K562 (cell line): ENCODE data around the gene PTPN14. TPM values are rescaled to one million over a fixed set of nuclear protein-coding genes. Genes with fewer than 3 reads are reported as not detected.

Experiments
- ATAC-seq: fragments of 200-7000 bp; cut with Tn5 transposase; 3 replicates; pipeline ENCODE4 v1.9.1; 2020; ENCODE audit warnings: moderate library complexity
- BruUV-seq: library from RNA; stranded (reverse); fragments of 400-500 nt; replicated peaks from 2 replicates; lab custom pipeline; 2021; lab: Mats Ljungman, UMichigan
- CTCF ChIA-PET: fragments of 300-600 bp; formaldehyde crosslinking; extraction: SDS; loops from one replicate; lab custom pipeline; 2021; ENCODE audit warnings: low intra/inter-chr PET ratio; lab: Yijun Ruan, JAX
- POLR2A ChIA-PET: fragments of 300-600, 350-650 bp; sonication (Branson Sonifier 250); formaldehyde crosslinking; extraction: SDS; loops from one replicate; lab custom pipeline; 2021; ENCODE audit warnings: antibody characterized with exemption, inconsistent platforms; lab: Yijun Ruan, JAX
- DNase-seq, 4 experiments: peaks; one replicate each; pipeline versions ENCODE4 v3.0.0 to v3.0.0-alpha.2; 2011 to 2018; ENCODE audit warnings: low spot score in 3 of 4, mixed read lengths in 3 of 4; ENCODE audit errors: extremely low read depth in 1 of 4
- FAIRE-seq: peaks from 2 replicates; lab custom pipeline; 2011; peaks lifted over from hg19 to GRCh38; lab: Jason Lieb, UNC
- H2AFZ ChIP-seq: 2 replicates; pipeline ENCODE4 v1.6.0; 2011; ENCODE audit warnings: low read depth, low read length, control low read depth, inconsistent platforms
- H3K27ac ChIP-seq: fragments of 200-600 bp; 3 replicates; pipeline ENCODE4 v1.8.0; 2011; ENCODE audit warnings: low read depth, mild to moderate bottlenecking, control low read depth, inconsistent platforms, low read length, moderate library complexity, mixed read lengths; ENCODE audit errors: extremely low read depth
- H3K27me3 ChIP-seq, 2 experiments: fragments of 300-600 bp in 1 of 2; 2 replicates in 1 of 2; 3 replicates in 1 of 2; pipeline versions ENCODE4 v1.6.0 to v1.8.0; 2011; ENCODE audit warnings: inconsistent platforms in 2 of 2, low read length in 2 of 2, mild to moderate bottlenecking in 1 of 2, mixed read lengths in 1 of 2, moderate library complexity in 1 of 2; ENCODE audit not compliant: control insufficient read depth in 2 of 2, insufficient read depth in 2 of 2
- H3K36me3 ChIP-seq: fragments of 300-600 bp; 3 replicates; pipeline ENCODE4 v1.8.0; 2011; ENCODE audit warnings: mild to moderate bottlenecking, low read length, inconsistent platforms; ENCODE audit not compliant: control insufficient read depth, insufficient read depth
- H3K4me1 ChIP-seq, 2 experiments: fragments of 200-600 bp in 1 of 2; replicated peaks in 1 of 2; 2 replicates in 1 of 2; 3 replicates in 1 of 2; pipeline versions ENCODE4 v1.5.1 to v1.8.0; 2011; ENCODE audit warnings: inconsistent platforms in 2 of 2, low read length in 2 of 2, mild to moderate bottlenecking in 1 of 2, mixed read lengths in 1 of 2, moderate library complexity in 1 of 2; ENCODE audit not compliant: control insufficient read depth in 2 of 2, insufficient read depth in 2 of 2
- H3K4me2 ChIP-seq: 2 replicates; pipeline ENCODE4 v1.6.1; 2011; ENCODE audit warnings: low read length, control low read depth, inconsistent platforms, mixed read lengths; ENCODE audit not compliant: insufficient read depth
- H3K4me3 ChIP-seq: fragments of 200-600 bp; sonication (generic), shearing (Covaris generic); 2 replicates; pipeline ENCODE4 v1.5.1; 2016; ENCODE audit warnings: control low read depth, inconsistent platforms
- H3K79me2 ChIP-seq: fragments of 200-600 bp; 3 replicates; pipeline ENCODE4 v1.8.0; 2011; ENCODE audit warnings: low read length, inconsistent platforms; ENCODE audit not compliant: control insufficient read depth, insufficient read depth
- H3K9ac ChIP-seq, 2 experiments: 2 replicates each; pipeline versions ENCODE4 v1.6.0 to v1.6.1; 2011; ENCODE audit warnings: low read depth in 2 of 2, low read length in 2 of 2, control low read depth in 1 of 2, inconsistent platforms in 1 of 2, mild to moderate bottlenecking in 1 of 2, mixed read lengths in 1 of 2; ENCODE audit not compliant: insufficient read depth in 1 of 2
- H3K9me1 ChIP-seq: one replicate; pipeline ENCODE4 v1.6.0; 2011; ENCODE audit warnings: inconsistent platforms, mild to moderate bottlenecking, low read length, moderate library complexity; ENCODE audit not compliant: control insufficient read depth, insufficient read depth
- H3K9me3 ChIP-seq: replicated peaks from 2 replicates; pipeline ENCODE4 v1.5.1; 2011; ENCODE audit warnings: low read depth, low read length, inconsistent platforms; ENCODE audit not compliant: control insufficient read depth, insufficient read depth
- H4K20me1 ChIP-seq: replicated peaks from 2 replicates; pipeline ENCODE4 v1.6.1; 2011; ENCODE audit warnings: low read length, inconsistent platforms, mixed read lengths; ENCODE audit not compliant: control insufficient read depth, insufficient read depth
- CEBPB ChIP-seq: fragments of 450-650 bp; IDR thresholded peaks from 2 replicates; pipeline ENCODE4 v1.6.1; 2016; ENCODE audit warnings: missing genetic modification characterization, missing compliant biosample characterization
- DMBX1 ChIP-seq: fragments of 250-450 bp; sonication (Bioruptor Pico); IDR thresholded peaks from 2 replicates; pipeline ENCODE4 v1.8.0; 2022; ENCODE audit warnings: inconsistent platforms, mild to moderate bottlenecking, moderate library complexity, borderline replicate concordance
- KLF16 ChIP-seq: IDR thresholded peaks from 2 replicates; pipeline ENCODE4 v1.6.1; 2016; ENCODE audit warnings: antibody characterized with exemption
- PHTF2 ChIP-seq: fragments of 250-450 bp; sonication (Bioruptor Pico); IDR thresholded peaks from 2 replicates; pipeline ENCODE4 v1.5.0; 2021; ENCODE audit warnings: mild to moderate bottlenecking
- POLR2AphosphoS5 ChIP-seq: IDR thresholded peaks from 2 replicates; pipeline ENCODE4 v1.6.1; 2011; ENCODE audit warnings: mild to moderate bottlenecking, low read depth, low read length, moderate library complexity; ENCODE audit not compliant: control insufficient read depth, insufficient read depth
- SIN3A ChIP-seq, 2 experiments: fragments of 150-350 bp in 1 of 2; IDR thresholded peaks; 2 replicates each; pipeline ENCODE4 v1.6.1; 2011 to 2016; ENCODE audit warnings: borderline replicate concordance in 2 of 2, low read depth in 2 of 2, low read length in 2 of 2, mild to moderate bottlenecking in 2 of 2, moderate library complexity in 2 of 2; ENCODE audit not compliant: control insufficient read depth in 1 of 2
- ZFPM2 ChIP-seq: fragments of 250-450 bp; sonication (Bioruptor Pico); IDR thresholded peaks from 2 replicates; pipeline ENCODE4 v1.5.1; 2022; ENCODE audit warnings: mild to moderate bottlenecking
- WGBS: fragments of 100-300 bp; shearing (Covaris generic); methylation state at CpG from one replicate; pipeline ENCODE4 v1.1.6; 2016; ENCODE audit warnings: low coverage, mixed read lengths; ENCODE audit not compliant: insufficient coverage; ENCODE audit errors: missing lambda C conversion rate; 5-methylcytosine and 5-hydroxymethylcytosine counted together
- in situ Hi-C: fragments of 300-500 bp; cut with MboI; formaldehyde crosslinking; loops from 4 replicates; pipeline ENCODE4 v1.15.0; 2018; ENCODE audit warnings: inconsistent platforms, mixed read lengths
- intact Hi-C: fragments of 100-400 bp; cut with micrococcal nuclease; formaldehyde crosslinking; loops from 2 replicates; pipeline ENCODE4 v1.14.2; 2022
- polyA plus RNA-seq, 8 experiments: library from polyadenylated mRNA; depleted of rRNA in 4 of 8; stranded (reverse) in 5 of 8; unstranded in 3 of 8; fragments of >200 nt; fragmentation: Nextera tagmentation in 2 of 8; fragmentation: Illumina TruSeq in 1 of 8; extraction: Ambion mirVana in 2 of 8; extraction: Trizol in 1 of 8; gene quantifications; 2 replicates each; pipeline versions ENCODE4 v1.2.1 to v1.2.3, GENCODE V29; 2011 to 2014; ENCODE audit warnings: inconsistent platforms in 1 of 8, missing spikeins in 1 of 8
- total RNA-seq, 7 experiments: library from RNA; depleted of rRNA in 6 of 7; stranded (reverse); fragments of >200 nt in 6 of 7; fragmentation: Illumina TruSeq in 2 of 7; extraction: Trizol in 2 of 7; gene quantifications; 2 replicates each; pipeline versions ENCODE4 v1.2.1 to v1.2.3, GENCODE V29; 2011 to 2021; ENCODE audit warnings: low replicate concordance in 1 of 7
- TF ChIP-seq, protein P1 (sequence below): sonication (generic); formaldehyde crosslinking; IDR thresholded peaks from 2 replicates; pipeline ENCODE4 v1.8.0; 2022; ENCODE audit warnings: mild to moderate bottlenecking, missing genetic modification reagents
- TF ChIP-seq, protein P2 (sequence below): fragments of 250-450 bp; sonication (Bioruptor Pico); IDR thresholded peaks from 2 replicates; pipeline ENCODE4 v1.8.0; 2022; ENCODE audit warnings: inconsistent platforms, mild to moderate bottlenecking, moderate library complexity, borderline replicate concordance
- TF ChIP-seq, protein P3 (sequence below): fragments of 250-450 bp; sonication (Bioruptor Pico); IDR thresholded peaks from 2 replicates; pipeline ENCODE4 v1.9.0; 2021; ENCODE audit warnings: mild to moderate bottlenecking, inconsistent platforms
- TF ChIP-seq, protein P4 (sequence below): sonication (generic); formaldehyde crosslinking; IDR thresholded peaks from 2 replicates; pipeline ENCODE4 v1.8.1; 2023; ENCODE audit warnings: mild to moderate bottlenecking, missing genetic modification reagents
- TF ChIP-seq, protein P5 (sequence below): sonication (generic); formaldehyde crosslinking; IDR thresholded peaks from 2 replicates; pipeline ENCODE4 v1.9.0; 2022; ENCODE audit warnings: mild to moderate bottlenecking, missing genetic modification reagents

The PTPN14 gene
- total and polyA plus RNA-seq, 9 of the 15 experiments (the other 6 are each of a cell fraction or from before 2014, with no cell fraction given), result 0.01 to 0.29 (median 0.04) TPM; not detected in 6

DNA sequence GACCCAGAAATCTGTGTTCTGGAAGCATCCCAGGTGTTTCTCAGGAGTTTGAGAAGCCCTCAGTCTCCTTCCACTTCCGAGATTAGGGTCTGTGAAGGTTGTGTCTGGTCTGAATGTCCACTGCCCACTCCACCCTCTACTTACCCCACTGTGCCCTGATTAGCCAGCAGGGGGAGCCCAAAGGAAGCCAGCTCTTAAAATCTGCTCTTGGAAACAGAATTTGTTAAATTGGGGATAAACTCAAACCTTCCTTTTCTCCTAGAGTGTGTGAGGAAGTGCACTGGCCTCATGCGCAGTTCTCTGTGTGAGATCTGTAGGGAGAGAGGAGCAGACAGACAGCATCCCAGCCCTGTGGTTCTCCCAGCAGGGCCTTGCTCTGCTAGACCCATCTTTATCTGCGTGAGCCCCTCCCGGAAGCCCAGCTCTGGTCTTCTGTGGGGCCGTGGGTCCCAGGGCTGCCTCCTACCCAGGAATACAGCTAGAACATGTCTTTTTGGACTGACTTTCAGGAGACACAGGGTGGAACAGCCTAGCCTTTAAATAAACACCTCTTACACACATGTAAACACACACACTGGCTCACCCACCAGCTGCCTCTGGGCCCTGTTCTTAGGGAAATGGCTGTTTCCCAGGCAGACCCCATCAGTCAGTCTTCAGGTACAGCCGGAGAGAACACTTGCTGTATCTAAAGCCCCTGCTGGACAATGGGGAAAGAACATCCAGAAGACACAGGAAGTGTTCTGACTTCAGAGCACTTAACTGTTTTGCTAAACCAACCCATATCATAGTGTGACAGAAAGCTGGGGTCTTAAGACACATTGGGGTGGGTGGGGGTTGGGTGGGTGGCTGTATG lies 218.2 kb downstream of the PTPN14 start:
- H3K9me1 ChIP-seq, result no peaks in the 10 kb centered on the region
- H4K20me1 ChIP-seq, result peaks cover 10% of the 10 kb centered on the region; the same call in 1 of the 2 replicates
- POLR2A ChIA-PET, result interaction anchor here (0.6 to 1.3 kb wide), 4 partner anchors 17 to 177 kb away, joined by 3 to 4 read pairs (median 4); no protein-coding TSS in a partner anchor
- H2AFZ ChIP-seq, result no peak overlapping the region
- H3K9ac ChIP-seq, result no peak overlapping the region
- FAIRE-seq (peak; percentile 77), DNase-seq (peak; percentile 62 to 66 (median 64)), ATAC-seq (peak; percentile 82)
- no peaks in the 10 kb centered on the region for H3K79me2 ChIP-seq
- WGBS, result 63% methylated on average over 6 of the region's 6 CpGs
- in situ Hi-C loops, result loop anchor here (5.0 kb wide), 1 partner anchor 121 kb away; no protein-coding TSS in a partner anchor
- no peaks in the 10 kb centered on the region for H3K4me1 ChIP-seq
- intact Hi-C loops, result loop anchor here (1.0 to 5.0 kb wide), 4 partner anchors 114 to 1194 kb away; no protein-coding TSS in a partner anchor
- H3K27me3 ChIP-seq, result no peaks in the 10 kb centered on the region
- H3K9me3 ChIP-seq, result no peaks in the 10 kb centered on the region
- H3K27ac ChIP-seq, result no peak overlapping the region
- CTCF ChIA-PET, result interaction anchor here (0.7 to 4.6 kb wide), 5 partner anchors 71 to 1194 kb away, joined by 3 to 24 read pairs (median 12); no protein-coding TSS in a partner anchor
- BruUV-seq, result no TSS peak
- H3K36me3 ChIP-seq, result peaks cover 42% of the 10 kb centered on the region; the same call in 1 of the 3 replicates
- no peak overlapping the region for H3K4me3 ChIP-seq
- H3K4me2 ChIP-seq, result no peak overlapping the region
- TF ChIP-seq CEBPB (tag) (no peak), KLF16 (0 out of 2 replicates have a peak, but pooled peaks have one; percentile 48), DMBX1 (no peak), POLR2AphosphoS5 (no peak), PHTF2 (no peak), ZFPM2 (CRISPR knock-in tag) (no peak), SIN3A (IDR thresholded peaks at IDR 0.05; ENCODE audit: borderline replicate concordance in 2 of 2, control insufficient read depth in 1 of 2, low read depth in 2 of 2, low read length in 2 of 2) (no peak)
- TF ChIP-seq, protein P1, sequence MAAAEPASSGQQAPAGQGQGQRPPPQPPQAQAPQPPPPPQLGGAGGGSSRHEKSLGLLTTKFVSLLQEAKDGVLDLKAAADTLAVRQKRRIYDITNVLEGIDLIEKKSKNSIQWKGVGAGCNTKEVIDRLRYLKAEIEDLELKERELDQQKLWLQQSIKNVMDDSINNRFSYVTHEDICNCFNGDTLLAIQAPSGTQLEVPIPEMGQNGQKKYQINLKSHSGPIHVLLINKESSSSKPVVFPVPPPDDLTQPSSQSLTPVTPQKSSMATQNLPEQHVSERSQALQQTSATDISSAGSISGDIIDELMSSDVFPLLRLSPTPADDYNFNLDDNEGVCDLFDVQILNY, result no peak
- TF ChIP-seq, protein P2, sequence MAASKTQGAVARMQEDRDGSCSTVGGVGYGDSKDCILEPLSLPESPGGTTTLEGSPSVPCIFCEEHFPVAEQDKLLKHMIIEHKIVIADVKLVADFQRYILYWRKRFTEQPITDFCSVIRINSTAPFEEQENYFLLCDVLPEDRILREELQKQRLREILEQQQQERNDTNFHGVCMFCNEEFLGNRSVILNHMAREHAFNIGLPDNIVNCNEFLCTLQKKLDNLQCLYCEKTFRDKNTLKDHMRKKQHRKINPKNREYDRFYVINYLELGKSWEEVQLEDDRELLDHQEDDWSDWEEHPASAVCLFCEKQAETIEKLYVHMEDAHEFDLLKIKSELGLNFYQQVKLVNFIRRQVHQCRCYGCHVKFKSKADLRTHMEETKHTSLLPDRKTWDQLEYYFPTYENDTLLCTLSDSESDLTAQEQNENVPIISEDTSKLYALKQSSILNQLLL (CRISPR knock-in tag), result no peak
- TF ChIP-seq, protein P3, sequence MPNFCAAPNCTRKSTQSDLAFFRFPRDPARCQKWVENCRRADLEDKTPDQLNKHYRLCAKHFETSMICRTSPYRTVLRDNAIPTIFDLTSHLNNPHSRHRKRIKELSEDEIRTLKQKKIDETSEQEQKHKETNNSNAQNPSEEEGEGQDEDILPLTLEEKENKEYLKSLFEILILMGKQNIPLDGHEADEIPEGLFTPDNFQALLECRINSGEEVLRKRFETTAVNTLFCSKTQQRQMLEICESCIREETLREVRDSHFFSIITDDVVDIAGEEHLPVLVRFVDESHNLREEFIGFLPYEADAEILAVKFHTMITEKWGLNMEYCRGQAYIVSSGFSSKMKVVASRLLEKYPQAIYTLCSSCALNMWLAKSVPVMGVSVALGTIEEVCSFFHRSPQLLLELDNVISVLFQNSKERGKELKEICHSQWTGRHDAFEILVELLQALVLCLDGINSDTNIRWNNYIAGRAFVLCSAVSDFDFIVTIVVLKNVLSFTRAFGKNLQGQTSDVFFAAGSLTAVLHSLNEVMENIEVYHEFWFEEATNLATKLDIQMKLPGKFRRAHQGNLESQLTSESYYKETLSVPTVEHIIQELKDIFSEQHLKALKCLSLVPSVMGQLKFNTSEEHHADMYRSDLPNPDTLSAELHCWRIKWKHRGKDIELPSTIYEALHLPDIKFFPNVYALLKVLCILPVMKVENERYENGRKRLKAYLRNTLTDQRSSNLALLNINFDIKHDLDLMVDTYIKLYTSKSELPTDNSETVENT (CRISPR knock-in tag), result no peak
- TF ChIP-seq, protein P4, sequence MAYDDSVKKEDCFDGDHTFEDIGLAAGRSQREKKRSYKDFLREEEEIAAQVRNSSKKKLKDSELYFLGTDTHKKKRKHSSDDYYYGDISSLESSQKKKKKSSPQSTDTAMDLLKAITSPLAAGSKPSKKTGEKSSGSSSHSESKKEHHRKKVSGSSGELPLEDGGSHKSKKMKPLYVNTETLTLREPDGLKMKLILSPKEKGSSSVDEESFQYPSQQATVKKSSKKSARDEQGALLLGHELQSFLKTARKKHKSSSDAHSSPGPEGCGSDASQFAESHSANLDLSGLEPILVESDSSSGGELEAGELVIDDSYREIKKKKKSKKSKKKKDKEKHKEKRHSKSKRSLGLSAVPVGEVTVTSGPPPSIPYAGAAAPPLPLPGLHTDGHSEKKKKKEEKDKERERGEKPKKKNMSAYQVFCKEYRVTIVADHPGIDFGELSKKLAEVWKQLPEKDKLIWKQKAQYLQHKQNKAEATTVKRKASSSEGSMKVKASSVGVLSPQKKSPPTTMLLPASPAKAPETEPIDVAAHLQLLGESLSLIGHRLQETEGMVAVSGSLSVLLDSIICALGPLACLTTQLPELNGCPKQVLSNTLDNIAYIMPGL, result no peak
- TF ChIP-seq, protein P5, sequence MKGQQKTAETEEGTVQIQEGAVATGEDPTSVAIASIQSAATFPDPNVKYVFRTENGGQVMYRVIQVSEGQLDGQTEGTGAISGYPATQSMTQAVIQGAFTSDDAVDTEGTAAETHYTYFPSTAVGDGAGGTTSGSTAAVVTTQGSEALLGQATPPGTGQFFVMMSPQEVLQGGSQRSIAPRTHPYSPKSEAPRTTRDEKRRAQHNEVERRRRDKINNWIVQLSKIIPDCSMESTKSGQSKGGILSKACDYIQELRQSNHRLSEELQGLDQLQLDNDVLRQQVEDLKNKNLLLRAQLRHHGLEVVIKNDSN (CRISPR knock-in tag), result no peak
